ENCODE data around the gene TRIM59. TPM values are rescaled to one million over a fixed set of nuclear protein-coding genes. Genes with fewer than 3 reads are reported as not detected.

The TRIM59 gene
- total RNA-seq, 4 donors from 2014 or later: 3.3 to 5.6 (median 3.8) TPM

GRCh38 chr3:160475884-160476283, 26.3 kb upstream of the TRIM59 start:
- 95 to 97% methylated on average over 2 of the region's 2 CpGs for WGBS, 2 donors
- intact Hi-C loops (cut with DNase I): no loop called here

GRCh38 chr3:160475153-160475552, 25.6 kb upstream of the TRIM59 start:
- intact Hi-C loops (cut with DNase I): no loop called here
- H3K27ac ChIP-seq: no peak overlapping the region

More at GRCh38 chr3:160475884-160476283, 26.3 kb upstream of the TRIM59 start:
- Histone ChIP-seq H3K27me3 (no peaks in the 10 kb centered on the region), H3K4me1 (no peaks in the 10 kb centered on the region), H3K4me3 (replicated peaks in 1 of 3) (no peak overlapping the region), H3K9me3 (no peaks in the 10 kb centered on the region), H3K36me3 (no peaks in the 10 kb centered on the region), H3K27ac (no peak overlapping the region)
- no peak for DNase-seq
- TF ChIP-seq CTCF (IDR thresholded peaks at IDR 0.05) (no peak), POLR2A (IDR thresholded peaks at IDR 0.05) (no peak)

GRCh38 chr3:160474416-160474838, 24.8 kb upstream of the TRIM59 start:
- Histone ChIP-seq H3K9me3 (no peaks in the 10 kb centered on the region), H3K4me1 (no peaks in the 10 kb centered on the region), H3K27me3 (no peaks in the 10 kb centered on the region), H3K27ac (no peak overlapping the region), H3K36me3 (no peaks in the 10 kb centered on the region), H3K4me3 (replicated peaks in 1 of 3) (no peak overlapping the region)
- intact Hi-C loops (cut with DNase I): no loop called here
- TF ChIP-seq POLR2A (IDR thresholded peaks at IDR 0.05) (no peak), CTCF (IDR thresholded peaks at IDR 0.05) (no peak)
- DNase-seq: no peak

More at GRCh38 chr3:160475153-160475552, 25.6 kb upstream of the TRIM59 start:
- H3K9me3 ChIP-seq: no peaks in the 10 kb centered on the region
- no peak overlapping the region for H3K4me3 ChIP-seq (replicated peaks in 1 of 3)
- no peaks in the 10 kb centered on the region for H3K27me3 ChIP-seq
- TF ChIP-seq POLR2A (IDR thresholded peaks at IDR 0.05) (no peak), CTCF (IDR thresholded peaks at IDR 0.05) (no peak)
- H3K4me1 ChIP-seq: no peaks in the 10 kb centered on the region
- H3K36me3 ChIP-seq: no peaks in the 10 kb centered on the region
- 64 to 75% methylated on average over 2 of the region's 2 CpGs for WGBS, 2 donors
- DNase-seq: no peak

- H3K27ac ChIP-seq: no peak overlapping the region
- H3K36me3 ChIP-seq: no peaks in the 10 kb centered on the region
- no peaks in the 10 kb centered on the region for H3K4me1 ChIP-seq
- no peak overlapping the region for H3K4me3 ChIP-seq (replicated peaks in 1 of 3)
- H3K9me3 ChIP-seq: no peaks in the 10 kb centered on the region
- no peaks in the 10 kb centered on the region for H3K27me3 ChIP-seq
- DNase-seq: no peak
- 88% methylated on average over 1 of the region's 1 CpG for WGBS, 2 donors
- TF ChIP-seq POLR2A (IDR thresholded peaks at IDR 0.05): no peak
- no peak for TF ChIP-seq CTCF (IDR thresholded peaks at IDR 0.05)
- intact Hi-C loops (cut with DNase I): no loop called here
Observed at GRCh38 chr3:160473978-160474377, 24.4 kb upstream of the TRIM59 start.

- WGBS, 2 donors: 29 to 44% methylated on average over 1 of the region's 1 CpG
- TF ChIP-seq POLR2A (IDR thresholded peaks at IDR 0.05) (no peak), CTCF (IDR thresholded peaks at IDR 0.05) (no peak)
Observed at GRCh38 chr3:160473221-160473620, 23.6 kb upstream of the TRIM59 start.

More at GRCh38 chr3:160473221-160473620, 23.6 kb upstream of the TRIM59 start:
- H3K27me3 ChIP-seq: no peaks in the 10 kb centered on the region
- no peak for DNase-seq
- no peaks in the 10 kb centered on the region for H3K9me3 ChIP-seq
- no peak overlapping the region for H3K27ac ChIP-seq
- H3K4me3 ChIP-seq (replicated peaks in 1 of 3): no peak overlapping the region
- intact Hi-C loops (cut with DNase I): no loop called here
- no peaks in the 10 kb centered on the region for H3K36me3 ChIP-seq
- H3K4me1 ChIP-seq: no peaks in the 10 kb centered on the region

Measured in thyroid gland (tissue), 4 donors.